Body of pancreas (tissue), 4 donors: ENCODE data around the gene MON1A.

Source experiments
- POLR2A ChIP-seq, 3 donors: fragments of 450-650 bp; IDR thresholded peaks; one replicate each; pipeline ENCODE4 v1.6.1; 2016; ENCODE audit warnings: antibody characterized with exemption in 3 of 3, mild to moderate bottlenecking in 2 of 3
- TF ChIP-seq, protein P1 (sequence below), 7 experiments: fragments of 450-650 bp in 4 of 7; fragments of 200-600 bp in 3 of 7; sonication (generic) in 3 of 7; IDR thresholded peaks; one replicate each; pipeline ENCODE4 v1.5.1; 2016 to 2019; ENCODE audit warnings: antibody characterized with exemption in 7 of 7

DNA sequence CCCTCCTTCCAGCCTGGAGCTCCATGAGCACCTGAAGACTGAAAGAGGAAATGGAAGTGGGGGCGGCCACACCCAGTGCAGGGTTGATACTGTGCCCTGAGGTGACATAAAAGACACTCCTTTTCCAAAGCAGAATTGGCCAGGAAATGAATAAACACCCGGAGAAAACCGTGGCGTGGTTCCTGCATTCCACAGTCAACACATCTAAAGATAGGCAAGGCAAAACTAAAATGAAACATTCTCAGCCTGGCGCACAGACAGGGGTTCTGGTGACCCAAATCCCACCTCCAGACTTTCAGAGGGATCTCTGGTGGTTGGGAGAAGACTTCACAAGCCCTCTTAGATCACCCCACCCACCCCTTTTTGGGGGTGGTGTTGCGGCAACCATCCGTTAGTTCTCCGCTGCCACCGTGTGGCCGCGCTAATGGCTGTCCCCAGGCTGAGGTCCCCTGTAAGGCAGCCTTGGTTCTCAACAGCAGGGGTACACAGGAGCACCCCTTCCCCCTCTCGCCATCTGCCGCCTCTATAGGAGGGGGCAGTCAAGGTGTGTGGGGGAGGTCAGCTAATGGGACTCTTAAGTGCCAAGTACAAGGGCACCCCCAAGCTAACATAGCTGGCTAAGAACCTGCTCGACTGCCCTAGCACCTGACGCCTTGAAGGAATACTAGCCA lies 23.4 kb downstream of the MON1A start:
- TF ChIP-seq, protein P1, sequence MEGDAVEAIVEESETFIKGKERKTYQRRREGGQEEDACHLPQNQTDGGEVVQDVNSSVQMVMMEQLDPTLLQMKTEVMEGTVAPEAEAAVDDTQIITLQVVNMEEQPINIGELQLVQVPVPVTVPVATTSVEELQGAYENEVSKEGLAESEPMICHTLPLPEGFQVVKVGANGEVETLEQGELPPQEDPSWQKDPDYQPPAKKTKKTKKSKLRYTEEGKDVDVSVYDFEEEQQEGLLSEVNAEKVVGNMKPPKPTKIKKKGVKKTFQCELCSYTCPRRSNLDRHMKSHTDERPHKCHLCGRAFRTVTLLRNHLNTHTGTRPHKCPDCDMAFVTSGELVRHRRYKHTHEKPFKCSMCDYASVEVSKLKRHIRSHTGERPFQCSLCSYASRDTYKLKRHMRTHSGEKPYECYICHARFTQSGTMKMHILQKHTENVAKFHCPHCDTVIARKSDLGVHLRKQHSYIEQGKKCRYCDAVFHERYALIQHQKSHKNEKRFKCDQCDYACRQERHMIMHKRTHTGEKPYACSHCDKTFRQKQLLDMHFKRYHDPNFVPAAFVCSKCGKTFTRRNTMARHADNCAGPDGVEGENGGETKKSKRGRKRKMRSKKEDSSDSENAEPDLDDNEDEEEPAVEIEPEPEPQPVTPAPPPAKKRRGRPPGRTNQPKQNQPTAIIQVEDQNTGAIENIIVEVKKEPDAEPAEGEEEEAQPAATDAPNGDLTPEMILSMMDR (IDR thresholded peaks at IDR 0.05) = peak; percentile 45 to 70 (median 53)
- TF ChIP-seq POLR2A (IDR thresholded peaks at IDR 0.05) = no peak
